Heart right ventricle (tissue), 16 donors: ENCODE results near the gene MRTFA. TPM values are rescaled to one million over a fixed set of nuclear protein-coding genes. Genes with fewer than 3 reads are reported as not detected.
"Not testable (repeated sequence)": the region's sequence is repeated elsewhere in the genome, so short reads cannot be mapped to it uniquely, and the experiment has no call there.

Experiments
- ATAC-seq, 8 donors: fragments of 200-7000 bp; cut with Tn5 transposase; one replicate each; pipeline ENCODE4 v1.9.1; 2020; ENCODE audit warnings: mild to moderate bottlenecking in 8 of 8, moderate library complexity in 8 of 8, moderate number of reproducible peaks in 1 of 8
- DNase-seq, 2 donors: peaks; one replicate each; pipeline ENCODE4 v3.0.0-alpha.2; 2020
- H3K27ac ChIP-seq, 10 donors: fragments of 200-600 bp; sonication (generic) in 2 of 10; one replicate each; pipeline versions ENCODE4 v1.5.0 to v1.8.0; 2020 to 2022; ENCODE audit warnings: mild to moderate bottlenecking in 3 of 10
- H3K27me3 ChIP-seq, 7 donors: fragments of 200-600 bp; one replicate each; pipeline ENCODE4 v1.8.0; 2021 to 2022; ENCODE audit warnings: mild to moderate bottlenecking in 2 of 7
- H3K36me3 ChIP-seq, 9 donors: fragments of 200-600 bp; sonication (generic) in 1 of 9; one replicate each; pipeline versions ENCODE4 v1.5.0 to v1.8.0; 2020 to 2022; ENCODE audit warnings: mild to moderate bottlenecking in 2 of 9
- H3K4me1 ChIP-seq, 9 donors: fragments of 200-600 bp; sonication (generic) in 1 of 9; one replicate each; pipeline versions ENCODE4 v1.5.0 to v1.8.0; 2020 to 2022; ENCODE audit warnings: mild to moderate bottlenecking in 4 of 9
- H3K4me3 ChIP-seq, 10 donors: fragments of 200-600 bp; sonication (generic) in 2 of 10; one replicate each; pipeline versions ENCODE4 v1.5.0 to v1.8.0; 2020 to 2022; ENCODE audit warnings: mild to moderate bottlenecking in 7 of 10, moderate library complexity in 2 of 10
- H3K9me3 ChIP-seq, 11 donors: fragments of 200-600 bp in 10 of 11; sonication (generic) in 2 of 11; one replicate each; pipeline versions ENCODE4 v1.5.0 to v1.8.0; 2013 to 2022; ENCODE audit warnings: mild to moderate bottlenecking in 2 of 11, control low read depth in 1 of 11, moderate library complexity in 1 of 11
- CTCF ChIP-seq, 9 donors: fragments of 200-600 bp; sonication (generic) in 2 of 9; IDR thresholded peaks; one replicate each; pipeline versions ENCODE4 v1.5.0 to v1.8.0; 2021 to 2022; ENCODE audit warnings: antibody characterized with exemption in 9 of 9, mild to moderate bottlenecking in 5 of 9, moderate library complexity in 1 of 9
- WGBS, 2 donors: extraction: QIAGEN DNeasy Blood & Tissue Kit; methylation state at CpG; one replicate each; pipeline ENCODE4 v1.1.7; 2013; ENCODE audit warnings: inconsistent platforms in 1 of 2; 5-methylcytosine and 5-hydroxymethylcytosine counted together
- intact Hi-C, 10 donors: fragments of 100-400 bp; cut with DNase I; formaldehyde crosslinking; loops; one replicate each; pipeline versions ENCODE4 v1.11.1 to v1.14.2; 2022
- polyA plus RNA-seq, 2 donors: library from polyadenylated mRNA; stranded (reverse); fragments of 200-250 nt; gene quantifications; one replicate each; pipeline ENCODE4 v1.2.3, GENCODE V29; 2013
- total RNA-seq, 10 donors: library from RNA; stranded (reverse); fragmentation: NEBNext Ultra II Directional in 3 of 10; extraction: Animal tissue kit (Norgen Biotek cat#: 25700) in 3 of 10; gene quantifications; one replicate each; pipeline versions ENCODE4 v1.2.1 to v1.2.4, GENCODE V29; 2021 to 2023
- donor health status: Arrhythmogenic right ventricular cardiomyopathy.
- donor health status: ischemic (EF 13 %, LVEDD 7.1; RV severe dilation, severe dysfunction).
- donor health status: healthy with polysubstance abuse.
- donor health status: DM: no; HTN: yes; CAD: no.
- donor health status: DM: no; HTN: no; CAD: no.
- donor health status: ischemic (EF 25% LVEDD 6.9; RV normal size, moderate dysfunction).
- donor health status: ischemic (EF 25% LVEDD 5.7; RV mildly dilated, moderate dysfunction).
- donor health status: healthy.
- donor health status: DM: yes; HTN: yes; CAD: no.
- donor health status: Ischemic cardiomyopathy.
- donor health status: ischemic (EF 35%, LVEDD 5.7; RV mildly dilated, moderate dysfunction).
- donor health status: nonischemic (EF 11% LVEDD 7.7; RV severe dilation, severe dysfunction).
- donor health status: DM: yes; HTN: yes; CAD: no.
- donor health status: PGD.
- donor health status: ischemic (EF 29% LVEDD 5.4; RV normal size, mild dysfunction).
- donor health status: nonischemic (EF 23%, LVEDD 6.1; RV moderate dilation, normal function).

MRTFA gene
- total and polyA plus RNA-seq, 12 donors = 13.2 to 30.9 (median 18.9) TPM

DNA sequence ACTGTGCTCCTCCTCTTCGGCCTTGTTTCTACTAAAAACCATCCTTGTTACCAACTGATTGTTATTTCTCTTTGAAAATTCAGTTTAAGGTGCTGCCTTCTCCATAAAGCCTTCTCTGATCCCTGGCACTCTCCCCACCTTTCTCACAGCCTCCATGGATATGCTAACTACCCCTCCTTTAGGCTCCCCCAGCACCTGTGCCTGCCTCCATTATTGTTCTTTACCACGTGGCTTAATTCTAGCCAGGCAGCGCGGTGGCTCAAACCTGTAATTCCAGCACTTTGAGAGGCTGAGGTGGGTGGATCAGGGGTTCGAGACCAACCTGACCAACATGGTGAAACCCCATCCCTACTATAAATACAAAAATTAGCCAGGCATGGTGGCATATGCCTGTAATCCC is 96.3 kb downstream of the MRTFA start:
- Histone ChIP-seq H3K27ac (no peak overlapping the region), H3K27me3 (no peaks in the 10 kb centered on the region), H3K9me3 (no peaks in the 10 kb centered on the region), H3K4me1 (peaks cover 0 to 28% (median 13%) of the 10 kb centered on the region in 9 donors), H3K4me3 (no peak overlapping the region), H3K36me3 (no peaks in the 10 kb centered on the region)
- 97% methylated on average over 5 of the region's 5 CpGs for whole genome bisulfite sequencing, 2 donors
- ATAC-seq (no peak), DNase-seq (no peak)
- TF ChIP-seq CTCF (IDR thresholded peaks at IDR 0.05) = no peak
- intact Hi-C loops = loop anchor here in 1 of 10 donors (10.0 kb wide), 1 partner anchor 55 kb away; no protein-coding TSS in a partner anchor

GRCh38 chr22:40536149-40536548 is 100.4 kb downstream of the MRTFA start:
- intact Hi-C loops = loop anchor here in 1 of 10 donors (10.0 kb wide), 1 partner anchor 51 kb away; no protein-coding TSS in a partner anchor
- not testable (repeated sequence) for DNase-seq
- H3K4me1 ChIP-seq = peaks cover 11 to 50% (median 42%) of the 10 kb centered on the region in 9 donors

GRCh38 chr22:40535642-40536041 is 100.9 kb downstream of the MRTFA start:
- Histone ChIP-seq H3K9me3 (no peaks in the 10 kb centered on the region), H3K4me3 (no peak overlapping the region), H3K27me3 (no peaks in the 10 kb centered on the region), H3K4me1 (peaks cover 11 to 50% (median 45%) of the 10 kb centered on the region in 9 donors), H3K27ac (peak overlapping the region in 3 of 10 donors; percentile 10 to 64 (median 59)), H3K36me3 (no peaks in the 10 kb centered on the region)
- intact Hi-C loops = loop anchor here in 1 of 10 donors (10.0 kb wide), 1 partner anchor 51 kb away; no protein-coding TSS in a partner anchor
- DNase-seq (no peak), ATAC-seq (no peak)
- TF ChIP-seq CTCF (IDR thresholded peaks at IDR 0.05) = no peak
- WGBS, 2 donors = 91% methylated on average over 2 of the region's 2 CpGs

More at GRCh38 chr22:40536149-40536548, 100.4 kb downstream of the MRTFA start:
- H3K27ac ChIP-seq, H3K36me3 ChIP-seq, H3K9me3 ChIP-seq, H3K4me3 ChIP-seq, H3K27me3 ChIP-seq, ATAC-seq: not testable (repeated sequence)
- WGBS, 2 donors = 88 to 99% methylated on average over 9 to 23 of the region's 28 CpGs

- no peaks in the 10 kb centered on the region for H3K36me3 ChIP-seq
- H3K9me3 ChIP-seq = no peaks in the 10 kb centered on the region
- ATAC-seq (no peak), DNase-seq (no peak)
- H3K4me1 ChIP-seq = peaks cover 11 to 50% (median 45%) of the 10 kb centered on the region in 9 donors
- no peak for TF ChIP-seq CTCF (IDR thresholded peaks at IDR 0.05)
- WGBS, 2 donors = 69 to 81% methylated on average over 2 of the region's 2 CpGs
- H3K27me3 ChIP-seq = no peaks in the 10 kb centered on the region
- intact Hi-C loops = loop anchor here in 1 of 10 donors (10.0 kb wide), 1 partner anchor 50 kb away; no protein-coding TSS in a partner anchor
- H3K27ac ChIP-seq = peak overlapping the region in 5 of 10 donors; percentile 12 to 64 (median 59)
- H3K4me3 ChIP-seq = no peak overlapping the region
Observed at GRCh38 chr22:40535189-40535512, 101.4 kb downstream of the MRTFA start.
